HUES64 (cell line): ENCODE data around the gene PSMA5.
"Not testable (repeated sequence)": the region's sequence is repeated elsewhere in the genome, so short reads cannot be mapped to it uniquely, and the experiment has no call there.

Experiments
- H3K27ac ChIP-seq: 2 replicates; pipeline ENCODE4 v1.7.0; 2013; ENCODE audit warnings: low read depth, low read length, inconsistent platforms
- H3K27me3 ChIP-seq: 2 replicates; pipeline ENCODE4 v1.6.1; 2013; ENCODE audit warnings: mild to moderate bottlenecking, low read length; ENCODE audit not compliant: insufficient read depth
- H3K36me3 ChIP-seq: 2 replicates; pipeline ENCODE4 v1.6.1; 2013; ENCODE audit warnings: mild to moderate bottlenecking, low read length; ENCODE audit not compliant: insufficient read depth
- H3K4me1 ChIP-seq: 2 replicates; pipeline ENCODE4 v1.6.1; 2013; ENCODE audit warnings: mild to moderate bottlenecking, low read length, moderate library complexity; ENCODE audit not compliant: insufficient read depth
- H3K4me3 ChIP-seq: 2 replicates; pipeline ENCODE4 v1.5.1; 2013; ENCODE audit warnings: mild to moderate bottlenecking, low read length, moderate library complexity
- H3K9ac ChIP-seq: 2 replicates; pipeline ENCODE4 v1.6.1; 2013; ENCODE audit warnings: mild to moderate bottlenecking, low read depth, low read length
- H3K9me3 ChIP-seq: 2 replicates; pipeline ENCODE4 v1.6.1; 2013; ENCODE audit warnings: low read depth, low read length; ENCODE audit not compliant: insufficient read depth
- WGBS: fragments of 150-250, 120-280 bp; methylation state at CpG from one replicate; pipeline ENCODE4 v1.1.7; 2013; ENCODE audit warnings: missing lambda C conversion rate; 5-methylcytosine and 5-hydroxymethylcytosine counted together

Gene PSMA5

DNA sequence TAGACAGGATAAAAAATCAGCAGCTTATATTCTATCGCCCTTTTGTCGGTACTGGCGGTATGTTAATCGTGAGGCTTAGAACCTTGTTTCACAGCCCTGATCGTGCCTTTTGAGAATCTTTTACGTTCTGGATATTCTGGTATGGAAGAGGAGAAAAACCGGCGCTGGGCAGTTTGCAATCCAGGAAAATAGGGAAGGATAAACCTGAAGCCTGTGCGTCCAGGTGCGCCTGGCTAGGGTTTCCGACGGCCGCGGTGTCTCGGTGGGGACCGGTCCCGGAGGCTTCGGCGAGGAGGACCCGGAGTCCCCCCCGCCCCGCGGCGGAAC is 39.8 kb upstream of the PSMA5 start:
- 4% methylated on average over 24 of the region's 24 CpGs for WGBS
- Histone ChIP-seq H3K4me3 (peak overlapping the region; percentile 57), H3K4me1 (peaks cover 15% of the 10 kb centered on the region; the same call in 1 of the 2 replicates), H3K9ac (peak overlapping the region; percentile 9; the same call in 1 of the 2 replicates), H3K27ac (no peak overlapping the region), H3K27me3 (peaks cover 76% of the 10 kb centered on the region), H3K36me3 (no peaks in the 10 kb centered on the region), H3K9me3 (no peaks in the 10 kb centered on the region)

DNA sequence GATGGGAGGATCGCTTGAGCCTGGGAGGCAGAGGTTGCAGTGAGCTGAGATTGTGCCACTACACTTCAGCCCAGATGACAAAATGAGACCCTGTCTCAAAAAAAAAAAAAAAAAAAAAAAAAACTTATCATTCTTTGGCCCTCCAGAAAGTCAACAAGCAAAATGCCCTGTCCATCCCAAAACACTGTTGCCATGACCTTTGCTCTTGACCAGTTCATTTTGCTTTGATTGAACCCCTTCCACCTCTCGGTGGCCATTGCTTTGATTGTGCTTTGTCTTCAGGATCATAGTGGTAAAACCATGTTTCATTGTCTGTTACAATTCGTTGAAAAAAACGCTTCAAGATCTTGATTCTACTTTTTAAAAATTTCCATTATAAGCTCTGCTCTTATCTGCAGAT is 31.6 kb upstream of the PSMA5 start:
- no peak overlapping the region for H3K27ac ChIP-seq
- no peak overlapping the region for H3K9ac ChIP-seq
- H3K4me3 ChIP-seq = no peak overlapping the region
- WGBS = 89% methylated on average over 4 of the region's 4 CpGs
- peaks cover 22% of the 10 kb centered on the region for H3K9me3 ChIP-seq
- H3K4me1 ChIP-seq = no peaks in the 10 kb centered on the region
- H3K27me3 ChIP-seq = peaks cover 5% of the 10 kb centered on the region
- no peaks in the 10 kb centered on the region for H3K36me3 ChIP-seq

DNA sequence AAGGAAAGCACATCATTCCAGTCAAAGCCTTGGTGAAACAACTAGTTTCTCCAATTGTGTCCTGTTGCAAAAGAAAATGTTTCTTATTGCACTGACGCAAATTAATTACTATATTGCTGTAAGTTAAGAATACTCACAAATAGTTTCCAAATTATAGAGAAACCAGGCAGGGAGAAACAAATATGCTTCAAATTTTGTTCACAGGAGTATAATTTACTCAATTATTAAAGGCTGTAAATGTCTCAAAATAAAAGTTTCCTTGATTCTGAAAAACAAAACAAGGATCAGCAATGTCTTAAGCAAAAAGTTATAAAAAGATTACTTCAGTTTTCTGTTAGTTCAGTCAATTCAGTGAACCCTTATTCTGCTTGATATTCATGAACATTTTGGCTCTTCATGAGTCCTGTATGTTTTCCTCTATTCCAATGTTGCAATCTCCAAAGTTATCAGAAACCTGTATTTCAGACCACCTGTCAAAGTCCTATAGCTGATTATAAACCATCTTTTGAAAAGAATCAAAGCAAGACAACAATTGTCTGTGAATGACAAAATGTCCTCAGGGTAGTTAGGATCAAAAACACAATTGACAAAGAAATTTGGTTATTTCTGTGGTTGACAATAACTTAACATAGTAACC is 28.4 kb upstream of the PSMA5 start:
- H3K9ac ChIP-seq = no peak overlapping the region
- H3K4me1 ChIP-seq = no peaks in the 10 kb centered on the region
- H3K9me3 ChIP-seq = peaks cover 22% of the 10 kb centered on the region
- H3K36me3 ChIP-seq = no peaks in the 10 kb centered on the region
- no peak overlapping the region for H3K4me3 ChIP-seq
- no CpG with 5 or more reads among the region's 1 CpG for WGBS
- H3K27ac ChIP-seq = no peak overlapping the region
- peaks cover 2% of the 10 kb centered on the region; the same call in 1 of the 2 replicates for H3K27me3 ChIP-seq

DNA sequence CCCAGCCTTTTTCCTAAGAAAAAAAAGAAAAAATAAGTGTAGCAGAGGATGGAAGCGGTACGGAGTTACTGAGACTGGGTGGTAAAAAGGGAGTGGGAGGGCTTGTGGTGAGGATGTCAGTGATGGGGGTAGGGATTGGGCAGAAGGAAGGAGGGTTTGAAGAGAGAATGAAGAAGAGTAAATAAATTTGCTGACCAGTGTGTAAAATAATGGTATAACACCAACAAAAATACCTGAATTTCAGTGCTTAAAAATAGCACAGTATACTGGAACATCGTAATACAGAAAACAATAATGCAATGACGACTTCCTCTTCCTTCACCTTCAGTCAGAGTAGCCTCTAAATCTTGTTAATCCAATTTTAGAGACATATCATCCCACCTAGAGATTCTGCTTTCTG is 21.3 kb upstream of the PSMA5 start:
- WGBS = 88% methylated on average over 4 of the region's 4 CpGs
- H3K4me3 ChIP-seq = no peak overlapping the region

DNA sequence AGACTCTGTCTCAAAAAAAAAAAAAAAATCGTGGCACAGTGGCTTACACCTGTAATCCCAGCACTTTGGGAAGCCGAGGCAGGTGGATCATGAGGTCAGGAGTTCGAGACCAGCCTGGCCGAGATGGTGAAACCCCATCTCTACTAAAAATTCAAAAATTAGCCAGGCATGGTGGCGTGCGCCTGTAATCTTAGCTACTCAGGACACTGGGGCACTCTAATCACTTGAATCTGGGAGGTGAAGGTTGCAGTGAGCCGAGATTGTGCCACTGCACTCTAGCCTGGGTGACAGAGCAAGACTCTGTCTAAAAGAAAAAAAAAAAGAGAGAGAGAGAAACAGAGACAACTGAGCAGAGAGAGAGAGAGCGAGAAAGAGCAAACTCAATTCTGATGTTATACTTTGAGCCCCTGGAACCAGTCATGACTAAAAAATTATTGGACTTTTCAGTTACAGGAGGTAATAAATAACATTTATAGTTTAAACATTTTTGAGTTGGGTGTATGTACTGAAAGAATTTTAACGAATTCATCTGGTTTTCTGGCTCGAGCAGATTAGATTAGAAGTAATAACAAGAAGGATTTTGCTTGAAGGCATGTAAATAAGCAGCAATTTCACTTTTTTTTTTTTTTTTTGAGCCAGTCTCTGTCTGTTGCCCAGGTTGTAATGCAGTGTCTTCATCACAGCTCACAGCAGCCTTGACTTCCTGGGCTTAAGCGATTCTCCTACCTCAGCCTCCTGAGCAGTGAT is 19.9 kb upstream of the PSMA5 start:
- not testable (repeated sequence) for H3K9me3 ChIP-seq, H3K4me3 ChIP-seq, H3K36me3 ChIP-seq, H3K27me3 ChIP-seq, H3K4me1 ChIP-seq, H3K9ac ChIP-seq, H3K27ac ChIP-seq
- 83% methylated on average over 11 of the region's 11 CpGs for WGBS

More for the DNA sequence above, 21.3 kb upstream of the PSMA5 start:
- H3K27me3 ChIP-seq = peaks cover 8% of the 10 kb centered on the region; the same call in 1 of the 2 replicates
- H3K9me3 ChIP-seq = no peaks in the 10 kb centered on the region
- no peak overlapping the region for H3K9ac ChIP-seq
- no peak overlapping the region for H3K27ac ChIP-seq
- no peaks in the 10 kb centered on the region for H3K4me1 ChIP-seq
- H3K36me3 ChIP-seq = no peaks in the 10 kb centered on the region

DNA sequence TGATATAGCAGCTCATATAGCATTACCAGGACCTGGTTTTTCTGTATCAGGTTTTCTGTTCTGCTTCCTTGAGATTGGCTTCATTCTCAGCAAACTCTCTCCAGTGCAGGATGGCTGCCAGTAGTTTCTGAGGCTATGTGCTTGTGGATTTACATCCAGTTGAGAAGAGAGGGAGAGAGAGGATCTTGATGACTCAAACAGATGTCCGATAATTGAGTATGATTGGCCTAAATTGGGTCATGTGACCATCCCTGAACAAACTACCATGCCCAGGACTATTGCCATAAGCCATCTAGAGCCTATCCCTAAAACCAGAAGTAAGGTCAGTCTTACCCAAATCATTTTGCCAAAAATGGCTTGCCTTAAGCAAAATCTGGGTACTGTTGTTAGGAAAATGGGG is 18.1 kb upstream of the PSMA5 start:
- Histone ChIP-seq H3K36me3 (no peaks in the 10 kb centered on the region), H3K27me3 (peaks cover 6% of the 10 kb centered on the region; the same call in 1 of the 2 replicates), H3K27ac (no peak overlapping the region), H3K4me3 (no peak overlapping the region), H3K4me1 (no peaks in the 10 kb centered on the region), H3K9me3 (no peaks in the 10 kb centered on the region), H3K9ac (no peak overlapping the region)
- 55% methylated on average over 1 of the region's 1 CpG for WGBS

DNA sequence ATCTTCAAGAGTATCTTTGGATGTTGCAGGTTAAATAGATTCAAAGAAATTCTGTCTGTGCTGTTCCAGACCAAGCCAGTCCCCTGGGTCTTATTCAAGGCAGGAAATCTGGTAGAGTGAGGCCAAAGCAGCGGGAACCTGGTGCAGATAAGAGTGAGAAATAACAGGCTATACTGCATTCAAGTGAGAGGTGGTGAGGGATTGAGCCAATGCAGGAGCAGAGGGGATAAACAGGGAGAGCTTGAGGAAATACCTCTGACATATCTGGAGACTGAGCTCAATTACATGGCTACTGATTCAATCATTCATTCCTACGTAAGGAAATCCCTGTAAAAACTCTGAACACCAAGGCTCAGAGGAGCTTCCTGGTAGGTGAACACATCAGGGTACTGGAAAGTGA is 17.2 kb upstream of the PSMA5 start:
- H3K36me3 ChIP-seq = no peaks in the 10 kb centered on the region
- no peak overlapping the region for H3K27ac ChIP-seq
- H3K4me1 ChIP-seq = no peaks in the 10 kb centered on the region
- H3K9me3 ChIP-seq = no peaks in the 10 kb centered on the region
- peaks cover 6% of the 10 kb centered on the region; the same call in 1 of the 2 replicates for H3K27me3 ChIP-seq
- WGBS = 89% methylated on average over 2 of the region's 2 CpGs
- H3K4me3 ChIP-seq = no peak overlapping the region
- no peak overlapping the region for H3K9ac ChIP-seq

DNA sequence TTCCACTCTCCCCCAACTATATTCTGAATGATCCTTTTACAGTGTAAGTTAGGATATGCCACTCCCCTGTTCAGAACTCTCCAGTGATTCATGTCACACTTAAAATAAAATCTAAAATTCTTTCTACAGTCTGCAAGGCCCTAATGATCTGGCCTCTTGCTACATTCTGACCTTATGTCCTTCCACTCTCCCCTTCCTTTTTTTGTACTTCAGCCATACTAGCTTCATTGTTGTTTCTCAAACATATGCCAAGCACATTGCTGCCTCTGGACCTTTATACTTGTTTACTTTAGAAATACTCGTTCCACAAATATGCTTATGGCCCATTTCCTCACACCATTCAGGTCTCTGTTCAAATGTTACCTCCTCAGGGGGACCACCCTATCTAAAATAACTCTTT is 14.8 kb upstream of the PSMA5 start:
- peaks cover 6% of the 10 kb centered on the region; the same call in 1 of the 2 replicates for H3K27me3 ChIP-seq
- no peak overlapping the region for H3K4me3 ChIP-seq
- no peak overlapping the region for H3K27ac ChIP-seq
- no peaks in the 10 kb centered on the region for H3K9me3 ChIP-seq
- H3K4me1 ChIP-seq = no peaks in the 10 kb centered on the region
- no peaks in the 10 kb centered on the region for H3K36me3 ChIP-seq
- H3K9ac ChIP-seq = no peak overlapping the region
- WGBS = 71% methylated on average over 1 of the region's 1 CpG

DNA sequence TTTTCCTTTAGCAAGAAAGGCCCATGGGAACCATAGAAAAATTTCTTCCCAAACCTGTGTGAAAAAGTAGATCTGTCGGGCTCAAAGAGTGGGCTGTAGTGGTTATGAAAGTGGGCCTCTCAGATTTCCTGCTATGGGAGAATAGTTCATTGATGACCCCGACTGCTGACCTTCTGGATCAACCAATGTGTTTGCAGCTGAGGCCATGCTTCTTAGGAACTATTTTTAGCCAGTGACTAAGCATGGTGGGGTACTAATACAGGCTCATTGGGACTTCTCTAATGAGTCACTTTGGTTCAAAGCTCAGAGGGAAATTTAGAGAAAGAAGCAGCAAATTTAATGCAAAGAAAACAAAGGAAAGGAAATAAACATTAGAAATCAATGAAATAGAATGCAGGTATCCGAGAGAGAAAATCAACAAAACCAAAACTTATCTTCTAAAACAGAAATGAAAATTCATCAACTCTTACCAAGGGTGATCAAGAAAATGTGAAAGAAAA is 12.6 kb upstream of the PSMA5 start:
- Histone ChIP-seq H3K4me3 (no peak overlapping the region), H3K36me3 (no peaks in the 10 kb centered on the region), H3K4me1 (no peaks in the 10 kb centered on the region), H3K27ac (no peak overlapping the region), H3K9ac (no peak overlapping the region), H3K27me3 (no peaks in the 10 kb centered on the region; the same call in 1 of the 2 replicates), H3K9me3 (peaks cover 2% of the 10 kb centered on the region; the same call in 1 of the 2 replicates)
- WGBS = 80% methylated on average over 2 of the region's 3 CpGs

DNA sequence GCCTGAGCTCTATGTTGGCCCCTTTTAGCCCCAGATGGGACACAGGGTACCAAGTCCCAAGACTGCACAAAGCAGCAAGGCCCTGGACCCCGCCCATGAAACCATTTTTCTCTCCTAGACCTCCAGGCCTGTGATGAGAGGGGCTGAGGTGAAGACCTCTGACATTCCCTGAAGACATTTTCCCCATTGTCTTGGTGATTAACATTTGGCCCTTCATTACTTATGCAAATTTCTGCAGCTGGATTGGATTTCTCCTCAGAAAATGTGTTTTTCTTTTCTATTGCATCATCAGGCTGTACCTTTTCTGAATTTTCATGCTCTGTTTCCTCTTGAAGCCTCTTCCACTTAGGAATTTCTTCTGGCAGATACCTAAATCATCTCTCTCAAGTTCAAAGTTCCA is 8.2 kb upstream of the PSMA5 start:
- H3K9me3 ChIP-seq = peaks cover 2% of the 10 kb centered on the region; the same call in 1 of the 2 replicates
- 93% methylated on average over 1 of the region's 1 CpG for WGBS
- H3K27ac ChIP-seq = no peak overlapping the region
- no peaks in the 10 kb centered on the region for H3K36me3 ChIP-seq
- H3K9ac ChIP-seq = no peak overlapping the region
- H3K4me3 ChIP-seq = no peak overlapping the region
- H3K27me3 ChIP-seq = no peaks in the 10 kb centered on the region
- H3K4me1 ChIP-seq = no peaks in the 10 kb centered on the region

DNA sequence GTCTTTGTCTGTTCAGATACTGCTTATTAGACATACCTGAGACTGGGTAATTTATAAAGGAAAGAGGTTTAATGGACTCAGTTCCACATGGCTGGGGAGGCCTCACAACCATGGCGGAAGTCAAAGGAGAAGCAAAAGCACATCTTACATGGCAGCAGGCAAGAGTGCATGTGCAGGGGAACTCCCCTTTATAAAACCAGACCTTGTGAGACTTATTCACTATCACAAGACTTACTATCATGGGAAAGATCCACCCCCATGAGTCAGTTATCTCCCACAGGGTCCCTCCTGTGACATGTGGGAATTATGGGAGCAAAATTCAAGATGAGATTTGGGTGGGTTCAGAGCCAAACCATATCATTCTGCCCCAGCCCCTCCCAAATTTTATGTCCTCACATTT is 7.1 kb upstream of the PSMA5 start:
- no peaks in the 10 kb centered on the region for H3K27me3 ChIP-seq
- H3K4me3 ChIP-seq = no peak overlapping the region
- H3K4me1 ChIP-seq = no peaks in the 10 kb centered on the region
- no peak overlapping the region for H3K27ac ChIP-seq
- 97% methylated on average over 1 of the region's 1 CpG for WGBS
- H3K9me3 ChIP-seq = peaks cover 2% of the 10 kb centered on the region; the same call in 1 of the 2 replicates
- no peaks in the 10 kb centered on the region for H3K36me3 ChIP-seq
- H3K9ac ChIP-seq = no peak overlapping the region
